NCI-H2171 (cell line): Measurements from ENCODE around the gene LRG1.
"Not testable (repeated sequence)": the region's sequence is repeated elsewhere in the genome, so short reads cannot be mapped to it uniquely, and the experiment has no call there.

Experiments used
- DNase-seq: peaks from one replicate; lab custom pipeline; 2025; lab: John Stamatoyannopoulos, UW

LRG1 gene

DNA sequence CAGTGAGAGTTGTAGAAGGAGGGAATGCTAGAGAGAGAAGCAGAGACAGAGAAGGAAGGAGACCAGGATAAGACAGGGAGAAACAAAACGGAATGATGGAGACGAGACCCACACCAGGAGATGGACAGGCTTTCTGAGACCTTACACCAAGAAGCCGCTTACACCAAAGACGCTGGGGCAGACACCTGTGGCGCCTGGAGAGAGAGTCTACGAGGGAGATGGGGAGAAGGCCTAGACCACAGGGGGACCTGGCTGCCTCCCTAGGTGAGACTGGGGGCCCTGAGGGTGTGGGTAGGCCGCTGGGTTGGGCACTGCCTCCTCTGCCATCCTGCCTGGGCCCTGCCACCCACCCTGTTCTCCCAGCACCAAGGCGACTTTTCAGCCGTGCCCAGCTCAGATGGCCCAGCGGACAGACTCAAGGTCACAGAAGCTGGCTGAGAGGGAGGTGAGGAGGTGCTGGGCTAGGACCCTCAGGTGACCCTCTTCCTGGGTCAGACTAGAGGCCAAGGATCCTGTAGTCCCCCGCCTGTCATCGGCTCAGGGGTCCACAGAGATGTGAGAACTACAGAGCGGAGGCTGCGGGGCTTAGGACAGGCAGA lies 9.8 kb downstream of the LRG1 start:
- no peak for DNase-seq

DNA sequence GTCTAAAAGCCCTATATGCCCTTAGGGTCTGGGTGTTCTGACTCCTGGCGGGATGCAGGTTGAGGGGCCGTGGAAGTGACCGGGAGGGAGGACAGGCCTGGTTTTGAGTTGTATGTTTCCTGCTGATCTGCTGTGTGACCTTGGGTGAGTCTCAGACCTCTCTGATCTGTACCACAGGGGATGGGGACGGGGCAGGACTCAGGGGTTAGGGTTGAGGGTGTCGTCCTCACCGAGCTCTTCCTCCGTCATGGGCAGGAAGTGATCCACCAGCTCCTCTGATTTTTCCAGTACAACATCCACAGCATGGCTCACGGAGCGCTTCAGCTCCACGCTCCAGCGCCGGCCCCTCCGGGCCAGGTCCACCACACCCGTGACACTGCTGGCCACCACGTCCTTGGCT lies 11.0 kb downstream of the LRG1 start:
- no peak for DNase-seq

DNA sequence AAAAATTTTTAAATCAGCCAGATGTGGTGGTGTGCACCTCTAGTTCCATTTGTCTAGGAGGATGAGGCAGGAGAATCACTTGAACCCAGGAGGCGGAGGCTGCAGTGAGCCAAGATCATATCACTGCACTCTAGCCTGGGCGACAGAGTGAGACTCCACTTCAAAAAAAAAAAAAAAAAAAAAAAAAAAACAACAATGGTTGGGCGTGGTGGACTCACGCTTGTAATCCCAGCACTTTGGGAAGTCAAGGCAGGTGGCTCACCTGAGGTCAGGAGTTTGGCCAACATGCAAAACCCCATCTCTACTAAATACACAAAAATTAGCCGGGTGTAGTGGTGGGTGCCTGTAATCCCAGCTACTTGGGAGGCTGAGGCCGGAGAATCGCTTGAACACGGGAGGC lies 12.5 kb downstream of the LRG1 start:
- not testable (repeated sequence) for DNase-seq

DNA sequence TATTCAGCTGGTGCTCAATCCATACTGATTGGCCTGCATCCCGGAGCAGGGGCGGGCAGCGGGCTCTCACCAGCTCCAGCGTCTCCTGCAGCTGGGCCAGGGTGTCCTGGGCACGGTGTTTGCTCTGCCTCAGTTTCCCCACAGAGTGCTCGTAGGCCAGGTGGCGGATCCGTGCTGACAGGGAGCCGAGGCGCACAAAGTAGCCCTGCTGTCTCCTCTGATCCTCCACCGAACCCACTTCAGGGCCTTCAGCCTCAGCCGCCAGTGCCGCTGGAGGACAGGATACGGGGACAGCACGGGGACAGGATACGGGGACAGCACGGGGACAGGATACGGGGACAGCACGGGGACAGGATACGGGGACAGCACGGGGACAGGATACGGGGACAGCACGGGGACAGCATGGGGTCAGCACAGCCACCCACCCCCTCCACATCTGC lies 14.3 kb downstream of the LRG1 start:
- DNase-seq: no peak

DNA sequence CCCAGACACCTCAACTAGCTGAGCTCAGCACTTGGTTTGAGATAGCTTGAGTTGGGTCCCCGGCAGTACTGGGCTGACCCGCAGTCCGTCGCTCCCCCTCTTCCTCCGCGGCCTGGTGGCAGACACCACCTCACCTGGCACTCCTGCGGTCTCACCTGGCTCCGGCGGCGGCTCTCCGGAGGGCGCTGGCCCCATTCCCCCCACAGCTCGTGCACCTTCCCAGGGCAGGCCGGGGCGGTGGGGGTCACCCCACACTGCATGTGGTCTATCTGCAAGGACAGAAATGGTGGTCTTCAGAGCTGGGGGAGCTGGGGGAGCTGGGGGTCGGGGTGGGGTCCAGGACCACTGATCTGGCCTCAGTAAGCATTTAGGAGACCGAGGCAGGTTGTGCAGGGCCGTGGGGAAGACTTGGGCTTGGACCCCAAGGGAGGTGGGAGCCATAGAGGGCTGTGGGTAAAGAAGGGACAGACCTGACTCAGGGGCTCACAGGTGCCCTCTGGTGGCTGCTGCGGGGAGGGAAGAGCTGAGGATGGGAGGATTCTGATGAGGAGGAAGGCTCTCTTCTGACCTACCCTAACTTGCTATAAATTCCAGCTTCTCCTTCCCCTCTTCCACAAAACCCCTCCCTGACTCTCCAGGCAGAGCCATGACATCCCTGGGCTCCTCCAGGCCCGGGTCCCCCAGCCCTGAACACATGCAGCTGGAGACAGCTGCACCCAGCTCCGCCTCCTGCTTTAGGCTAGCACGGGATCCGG lies 14.9 kb downstream of the LRG1 start:
- peak; percentile 27 for DNase-seq

DNA sequence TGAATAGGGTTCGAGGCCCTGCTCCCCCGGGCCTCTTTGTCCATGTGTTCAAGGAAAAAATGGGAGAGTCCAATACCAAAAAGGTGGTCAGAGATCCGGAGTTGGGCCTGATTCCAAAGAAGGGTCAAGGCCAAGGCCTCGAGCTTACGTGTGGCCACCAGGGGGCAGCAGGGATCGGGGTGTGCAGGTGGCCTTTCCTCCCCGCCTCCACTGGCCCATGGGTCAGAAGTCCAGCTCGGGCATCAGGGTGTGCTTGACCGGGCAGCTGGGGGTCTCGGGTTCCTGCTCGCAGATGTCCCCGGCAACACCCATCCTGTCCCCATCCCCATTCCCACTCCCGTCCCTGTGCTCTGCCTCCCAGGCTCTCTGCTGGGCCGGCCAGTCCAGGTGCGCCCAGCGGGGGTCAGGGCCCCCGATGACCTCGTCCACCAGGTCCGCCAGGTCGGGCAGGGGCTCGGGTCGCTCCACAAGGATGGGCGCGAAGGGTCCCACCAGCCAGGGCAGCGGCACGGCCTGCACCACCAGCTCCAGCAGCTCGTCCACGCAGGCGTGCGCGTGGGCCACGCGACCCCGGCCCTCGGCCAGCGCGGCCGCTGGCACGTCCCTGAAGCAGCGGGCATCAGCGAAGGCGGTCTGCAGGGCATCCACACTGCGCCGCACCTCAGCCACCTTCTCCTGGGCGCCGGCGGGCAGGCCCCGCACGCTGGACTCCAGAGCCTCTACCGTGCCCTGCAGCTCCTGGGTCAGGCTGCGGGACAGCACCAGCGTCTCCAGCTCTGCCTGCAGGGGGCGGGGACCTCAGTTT lies 16.3 kb downstream of the LRG1 start:
- no peak for DNase-seq

DNA sequence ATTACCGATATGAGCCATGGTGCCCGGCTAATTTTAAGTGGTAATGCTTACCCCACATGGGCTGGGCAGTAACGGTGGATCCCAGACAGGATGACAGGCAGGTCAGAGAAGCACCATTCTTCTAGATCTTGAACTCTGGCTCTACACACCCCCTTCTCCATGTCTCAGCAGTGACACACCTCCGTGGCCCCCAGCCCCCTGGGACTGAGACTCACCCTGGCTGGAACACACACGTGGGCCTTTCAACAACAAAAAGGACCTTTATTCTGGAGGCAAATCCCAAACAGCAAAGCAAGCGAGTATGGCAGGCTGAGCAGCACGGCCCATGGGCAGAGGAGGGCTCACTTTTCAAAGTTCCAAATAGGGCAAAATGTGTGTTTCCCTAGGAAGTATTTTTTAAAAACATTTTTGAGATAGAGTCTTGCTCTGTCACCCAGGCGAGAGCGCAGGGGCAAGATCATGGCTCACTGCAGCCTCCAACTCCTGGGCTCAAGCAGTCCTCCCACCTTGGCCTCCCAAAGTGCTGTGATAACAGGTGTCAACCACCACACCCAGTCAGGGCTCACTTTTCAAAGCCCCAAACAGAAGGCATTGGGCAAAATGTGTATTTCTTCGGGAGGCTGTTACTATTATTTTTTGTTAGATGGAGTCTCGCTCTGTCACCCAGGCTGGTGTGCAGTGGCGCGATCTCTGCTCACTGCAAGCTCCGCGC lies 17.4 kb downstream of the LRG1 start:
- no peak for DNase-seq

DNA sequence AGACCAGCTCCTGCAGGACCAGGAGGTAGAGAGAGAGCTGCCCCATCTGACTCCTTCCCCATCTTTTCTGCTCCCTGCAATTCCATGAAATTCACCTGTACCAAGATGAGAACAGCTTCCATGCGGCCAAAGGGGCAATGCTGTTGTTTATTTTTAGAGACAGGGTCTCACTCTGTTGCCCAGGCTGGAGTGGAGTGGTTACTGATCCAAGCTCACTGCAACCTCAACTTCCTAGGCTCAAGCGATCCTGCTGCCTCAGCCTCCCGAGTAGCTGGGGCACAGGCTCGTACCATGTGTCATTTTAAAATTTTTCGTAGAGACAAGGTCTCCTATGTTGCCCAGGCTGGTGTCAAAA lies 18.0 kb downstream of the LRG1 start:
- DNase-seq: no peak

DNA sequence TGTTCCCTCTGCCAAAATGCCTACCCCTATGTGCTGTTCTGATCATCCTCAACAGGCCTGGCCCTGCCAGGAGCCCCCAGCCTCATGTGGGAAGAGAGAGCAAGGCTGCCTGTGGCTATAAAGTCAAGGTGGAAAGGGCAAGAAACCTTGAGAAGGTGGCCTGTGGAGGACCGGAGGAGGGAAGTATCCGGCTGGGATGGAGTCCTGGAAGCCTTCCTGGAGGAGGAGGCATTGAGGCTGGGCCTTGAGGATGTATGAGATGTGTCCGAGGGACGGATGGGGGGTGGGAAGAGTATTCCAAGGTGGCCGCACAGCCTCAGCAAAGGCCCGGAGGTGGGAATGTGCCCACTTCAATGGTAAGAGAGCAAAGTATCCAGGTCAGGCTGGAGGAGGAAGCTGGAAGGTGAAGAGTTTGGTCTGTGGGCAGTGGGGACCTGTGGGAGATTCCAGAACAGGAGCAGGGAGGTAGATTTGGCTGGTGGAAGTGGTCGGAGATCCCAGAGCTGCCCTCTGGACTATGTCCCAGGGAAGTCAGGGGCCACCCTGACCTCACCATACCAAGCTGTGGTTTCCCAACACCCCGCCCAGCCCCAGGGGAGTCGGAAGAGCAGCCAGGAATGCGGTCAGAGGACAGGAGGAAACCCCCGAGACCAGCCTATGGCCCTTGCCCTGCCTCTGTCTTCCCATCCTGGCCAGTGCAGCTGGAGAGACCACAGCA lies 18.5 kb downstream of the LRG1 start:
- no peak for DNase-seq

DNA sequence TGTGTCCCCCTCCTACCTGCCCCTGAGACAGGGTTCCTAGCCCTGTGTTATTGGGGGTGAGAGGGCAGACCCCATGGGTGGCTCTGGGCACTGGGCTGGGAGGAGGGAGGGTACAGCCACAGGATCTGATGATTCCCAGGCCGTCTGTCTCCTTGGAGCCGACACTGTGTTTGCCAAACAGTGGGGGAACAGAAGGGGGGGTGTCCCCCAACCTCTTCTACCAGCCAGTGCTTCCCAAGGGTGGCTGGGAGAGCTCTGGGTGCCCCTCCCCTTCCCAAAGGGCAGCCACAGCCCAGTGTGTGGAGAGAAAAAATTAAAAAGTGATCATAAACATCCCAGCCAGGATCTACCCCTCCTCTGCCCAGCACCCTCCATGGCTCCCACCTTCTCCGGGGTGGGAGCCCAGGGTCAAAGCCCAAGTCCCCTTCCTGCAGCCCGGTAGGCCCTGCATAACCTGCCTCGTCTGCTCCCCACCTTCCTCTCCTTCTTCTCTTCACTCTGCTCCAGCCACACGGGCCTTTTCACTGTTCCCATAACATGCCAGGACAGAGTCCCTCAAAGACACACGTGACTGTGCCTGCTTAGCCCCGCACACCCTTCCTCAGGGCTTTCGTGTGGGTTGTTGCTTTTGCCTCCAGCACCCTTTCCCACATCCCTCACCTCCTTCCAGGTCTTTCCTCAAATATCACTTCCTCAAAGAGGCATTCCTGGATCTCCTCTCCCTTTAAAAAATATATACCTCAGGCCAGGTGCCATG lies 20.1 kb downstream of the LRG1 start:
- DNase-seq: no peak

DNA sequence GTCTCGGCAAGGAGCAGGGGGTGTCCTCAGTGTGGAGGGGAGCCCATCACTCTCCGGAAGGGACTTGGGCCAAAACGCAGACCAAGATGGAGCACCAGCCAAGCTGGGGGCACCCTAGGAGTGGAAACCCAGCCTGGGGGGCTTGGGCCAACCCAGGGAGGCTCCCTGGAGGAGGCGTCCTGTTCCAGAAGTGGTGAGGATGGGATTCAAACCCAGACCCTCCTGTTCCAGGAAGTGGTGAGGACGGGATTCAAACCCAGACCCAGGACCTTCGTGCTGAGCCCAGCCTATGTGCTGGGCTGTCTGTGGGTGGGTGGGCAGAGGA lies 20.7 kb downstream of the LRG1 start:
- DNase-seq: no peak

DNA sequence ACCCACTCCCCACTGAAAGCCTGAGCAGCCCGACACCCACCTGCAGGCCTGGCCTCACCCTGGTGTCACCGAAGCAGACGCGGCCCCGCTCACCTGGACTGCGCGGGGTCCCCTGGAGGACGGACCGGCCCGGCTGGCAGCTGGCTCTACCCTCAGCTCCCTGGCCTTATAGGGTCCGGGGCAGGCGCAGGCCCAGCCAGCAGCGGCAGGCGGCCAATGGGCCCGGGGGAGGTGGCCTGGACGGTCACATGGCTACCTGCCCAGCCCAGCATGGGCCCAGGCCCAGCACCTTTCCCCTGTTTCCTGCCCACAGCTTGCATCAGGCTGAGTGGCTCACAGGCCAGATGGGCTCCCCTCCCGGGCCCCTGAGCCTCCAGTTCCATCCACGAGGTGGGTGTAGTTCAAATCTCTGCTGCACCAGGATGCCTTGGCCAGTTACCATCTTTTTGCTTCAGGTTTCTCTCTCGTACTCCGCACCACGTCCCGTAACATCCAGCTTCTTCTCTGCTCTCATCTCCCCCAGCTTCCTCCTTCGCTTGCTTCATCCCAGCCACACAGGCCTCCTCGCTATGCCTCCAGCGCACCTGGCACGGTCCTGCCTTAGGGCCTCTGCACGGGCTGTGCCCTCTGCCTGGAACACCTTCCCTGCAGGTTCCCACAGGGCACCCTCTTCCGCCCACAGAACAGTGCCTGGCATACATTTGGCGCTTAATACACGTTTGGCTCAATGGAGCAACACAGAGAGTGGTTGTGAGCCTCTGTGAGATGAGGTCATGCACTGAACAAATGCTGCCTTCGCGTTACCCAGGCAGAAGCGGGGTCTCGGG lies 21.3 kb downstream of the LRG1 start, which contains the start of gene PLIN4:
TSS of gene PLIN4 (minus strand) at position 142 of the 827 bp plus-strand sequence. CDS start 214 bp downstream, outside the sequence.
- no peak for DNase-seq

DNA sequence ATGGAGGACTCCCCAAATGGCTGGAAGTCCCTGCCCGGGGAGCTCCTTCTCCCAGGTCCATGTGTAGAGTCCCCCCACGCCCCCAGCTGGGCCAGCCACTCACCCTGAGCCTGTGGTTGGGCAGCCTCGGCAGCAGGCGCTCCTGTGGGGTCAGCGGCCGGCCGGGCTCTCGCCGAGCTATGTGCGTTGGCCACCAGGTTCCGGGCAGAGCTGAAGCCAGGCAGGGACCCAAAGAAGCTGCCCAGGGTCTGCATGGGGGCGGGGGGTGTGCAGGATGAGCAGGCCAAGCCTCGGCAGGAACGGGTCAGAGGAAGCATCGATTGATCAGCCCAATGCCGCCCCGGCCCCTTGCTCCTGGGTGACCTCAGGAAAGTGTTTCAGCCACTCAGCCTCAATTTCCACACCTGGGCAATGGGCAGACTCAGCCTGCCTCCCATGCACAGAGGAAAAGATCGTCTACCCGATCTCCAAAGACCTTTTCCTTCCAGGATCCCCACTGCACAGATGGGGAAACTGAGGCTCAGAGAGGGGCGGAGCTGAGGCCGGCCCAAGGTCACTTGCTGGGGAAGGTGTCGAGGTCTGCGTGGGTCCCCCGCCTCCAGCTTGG lies 22.3 kb downstream of the LRG1 start:
- no peak for DNase-seq

DNA sequence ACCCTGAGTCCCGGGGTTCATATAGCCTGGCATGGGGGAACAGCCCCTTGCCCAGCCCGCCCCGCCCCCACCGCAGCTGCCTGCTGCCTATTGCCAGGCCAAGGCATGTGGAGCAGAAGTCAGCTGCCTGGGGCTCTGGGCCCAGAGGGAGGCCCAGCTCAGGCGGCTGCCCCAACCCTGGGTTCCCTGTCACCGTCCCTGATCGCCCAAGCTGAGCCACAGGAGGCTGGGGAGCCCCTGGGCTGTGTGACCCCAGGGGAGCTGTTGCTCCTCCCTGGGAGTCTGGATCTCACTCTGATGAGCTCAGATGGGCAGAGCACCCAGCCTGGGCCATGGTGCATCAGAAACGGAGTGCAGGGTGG lies 22.9 kb downstream of the LRG1 start:
- DNase-seq: no peak

DNA sequence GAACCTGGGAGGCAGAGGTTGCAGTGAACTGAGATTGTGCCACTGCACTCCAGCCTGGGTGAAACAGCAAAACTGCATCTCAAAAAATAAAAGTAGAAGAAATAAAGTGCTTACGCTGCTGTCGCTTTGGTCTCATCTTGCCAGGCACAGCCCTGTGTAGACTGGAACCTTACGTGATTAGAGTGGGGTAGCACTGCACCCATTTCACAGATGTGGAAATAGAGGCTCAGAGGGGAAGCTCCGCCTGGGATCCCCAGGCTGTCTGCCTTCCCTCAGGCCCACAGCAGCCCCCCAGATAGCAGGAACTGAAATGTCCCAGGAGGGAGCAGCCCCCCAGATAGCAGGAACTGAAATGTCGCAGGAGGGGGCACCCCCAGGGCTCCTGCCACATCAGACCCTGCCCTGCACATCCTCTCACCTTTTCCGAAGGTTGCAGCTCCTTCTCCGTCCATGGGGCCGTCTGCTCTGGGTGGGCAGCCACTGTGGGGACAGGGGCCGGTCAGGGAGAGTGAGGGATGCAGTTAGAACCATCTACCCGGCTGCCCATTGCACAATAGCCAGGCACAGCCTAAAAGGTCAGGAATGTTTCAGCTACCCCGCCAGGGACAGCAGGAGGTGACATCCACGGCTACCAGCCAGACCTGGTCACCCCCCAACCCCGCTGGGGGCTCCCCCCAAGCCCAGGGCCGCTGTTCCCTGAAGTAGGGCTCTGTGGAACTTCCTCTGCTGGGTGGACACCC lies 23.5 kb downstream of the LRG1 start:
- no peak for DNase-seq

DNA sequence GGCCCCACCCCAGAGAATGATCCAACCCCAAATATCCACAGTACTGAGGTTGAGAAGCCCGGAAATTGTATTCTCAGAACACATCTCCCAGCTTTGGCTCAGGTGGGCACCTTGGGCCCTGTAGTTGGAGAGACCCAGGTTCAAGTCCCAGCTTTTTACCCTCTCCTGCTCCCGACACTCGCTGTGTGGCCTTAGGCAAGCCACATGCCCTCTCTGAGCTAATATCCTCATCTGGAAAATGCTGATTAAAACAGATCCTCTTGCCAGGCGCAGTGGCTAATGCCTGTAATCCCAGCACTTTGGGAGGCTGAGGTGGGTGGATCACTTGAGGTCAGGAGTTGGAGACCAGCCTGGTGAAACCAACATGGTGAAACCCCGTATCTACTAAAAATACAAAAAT lies 24.1 kb downstream of the LRG1 start:
- DNase-seq: no peak

DNA sequence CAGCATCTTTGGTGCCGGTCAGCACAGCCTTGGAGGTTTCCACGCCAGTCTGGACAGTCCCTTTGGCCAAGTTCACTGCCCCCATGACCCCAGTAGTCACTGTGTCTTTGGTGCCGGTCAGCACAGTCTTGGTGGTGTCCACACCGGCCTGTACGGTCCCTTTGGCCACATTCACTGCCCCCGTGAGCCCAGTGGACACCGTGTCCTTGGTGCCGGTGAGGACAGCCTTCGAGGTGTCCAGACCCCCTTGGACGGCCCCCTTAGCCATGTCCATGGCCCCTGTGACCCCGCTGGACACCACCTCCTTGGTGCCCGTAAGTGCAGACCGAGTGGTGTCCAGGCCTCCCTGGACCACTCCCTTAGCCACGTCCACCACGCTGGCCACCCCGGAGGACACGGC lies 26.6 kb downstream of the LRG1 start:
- no peak for DNase-seq

DNA sequence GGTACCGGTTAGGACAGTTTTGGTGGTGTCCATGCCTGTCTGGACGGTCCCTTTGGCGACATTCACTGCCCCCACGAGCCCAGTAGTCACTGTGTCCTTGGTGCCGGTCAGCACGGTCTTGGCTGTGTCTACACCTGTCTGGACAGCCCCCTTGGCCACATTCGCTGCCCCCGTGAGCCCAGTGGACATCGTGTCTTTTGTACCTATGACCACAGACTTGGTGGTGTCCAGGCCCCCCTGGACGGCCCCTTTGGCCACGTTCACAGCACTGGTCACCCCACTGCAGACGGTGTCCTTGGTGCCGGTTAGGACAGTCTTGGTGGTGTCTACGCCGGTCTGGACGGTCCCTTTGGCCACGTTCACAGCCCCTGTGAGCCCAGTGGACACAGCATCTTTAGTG lies 27.8 kb downstream of the LRG1 start:
- DNase-seq: no peak
